ENCODE results near the gene ADARB1.

Gene ADARB1

DNA sequence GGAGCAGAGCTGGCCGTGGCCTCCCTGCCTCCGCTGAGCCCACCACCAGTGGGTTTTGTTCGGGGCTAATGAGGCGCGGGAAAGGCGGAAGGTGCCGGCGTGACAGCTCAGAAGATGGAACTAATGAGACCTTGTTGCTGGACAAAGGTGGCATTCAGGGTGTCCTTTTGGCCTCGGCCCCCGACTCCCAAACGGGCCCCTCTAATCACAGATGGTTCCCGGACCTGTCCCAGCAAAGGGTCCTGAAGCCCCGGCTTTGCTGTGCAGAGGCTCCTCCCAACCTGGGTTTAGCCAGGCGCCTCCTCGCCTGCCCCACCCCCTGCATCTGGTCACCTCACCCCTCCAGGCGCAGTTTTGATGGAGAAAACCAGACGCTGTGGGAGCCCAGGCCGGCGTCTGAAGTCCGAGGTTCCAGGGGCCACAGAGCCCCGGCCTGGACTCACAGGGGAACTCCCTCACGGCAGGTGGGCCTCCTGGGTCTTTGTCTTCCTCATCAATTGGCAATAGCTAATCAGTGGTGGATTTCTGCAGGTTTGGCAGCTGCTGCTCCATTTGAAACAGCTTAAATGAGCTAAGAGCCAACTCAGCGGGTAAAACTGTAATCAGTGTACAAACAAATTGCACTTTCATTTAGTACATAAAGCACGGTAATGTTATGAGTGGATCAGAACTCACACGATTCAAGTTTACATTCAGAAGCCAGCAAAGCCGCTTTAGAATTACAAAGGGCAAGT, 44.3 kb upstream of the ADARB1 start:
- TF ChIP-seq, protein P1, sequence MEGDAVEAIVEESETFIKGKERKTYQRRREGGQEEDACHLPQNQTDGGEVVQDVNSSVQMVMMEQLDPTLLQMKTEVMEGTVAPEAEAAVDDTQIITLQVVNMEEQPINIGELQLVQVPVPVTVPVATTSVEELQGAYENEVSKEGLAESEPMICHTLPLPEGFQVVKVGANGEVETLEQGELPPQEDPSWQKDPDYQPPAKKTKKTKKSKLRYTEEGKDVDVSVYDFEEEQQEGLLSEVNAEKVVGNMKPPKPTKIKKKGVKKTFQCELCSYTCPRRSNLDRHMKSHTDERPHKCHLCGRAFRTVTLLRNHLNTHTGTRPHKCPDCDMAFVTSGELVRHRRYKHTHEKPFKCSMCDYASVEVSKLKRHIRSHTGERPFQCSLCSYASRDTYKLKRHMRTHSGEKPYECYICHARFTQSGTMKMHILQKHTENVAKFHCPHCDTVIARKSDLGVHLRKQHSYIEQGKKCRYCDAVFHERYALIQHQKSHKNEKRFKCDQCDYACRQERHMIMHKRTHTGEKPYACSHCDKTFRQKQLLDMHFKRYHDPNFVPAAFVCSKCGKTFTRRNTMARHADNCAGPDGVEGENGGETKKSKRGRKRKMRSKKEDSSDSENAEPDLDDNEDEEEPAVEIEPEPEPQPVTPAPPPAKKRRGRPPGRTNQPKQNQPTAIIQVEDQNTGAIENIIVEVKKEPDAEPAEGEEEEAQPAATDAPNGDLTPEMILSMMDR (IDR thresholded peaks at IDR 0.05; ENCODE audit: borderline replicate concordance, insufficient read depth, low read depth, low read length) = no peak
- no peak overlapping the region for H3K4me3 ChIP-seq (ENCODE audit: low read depth, low read length)

DNA sequence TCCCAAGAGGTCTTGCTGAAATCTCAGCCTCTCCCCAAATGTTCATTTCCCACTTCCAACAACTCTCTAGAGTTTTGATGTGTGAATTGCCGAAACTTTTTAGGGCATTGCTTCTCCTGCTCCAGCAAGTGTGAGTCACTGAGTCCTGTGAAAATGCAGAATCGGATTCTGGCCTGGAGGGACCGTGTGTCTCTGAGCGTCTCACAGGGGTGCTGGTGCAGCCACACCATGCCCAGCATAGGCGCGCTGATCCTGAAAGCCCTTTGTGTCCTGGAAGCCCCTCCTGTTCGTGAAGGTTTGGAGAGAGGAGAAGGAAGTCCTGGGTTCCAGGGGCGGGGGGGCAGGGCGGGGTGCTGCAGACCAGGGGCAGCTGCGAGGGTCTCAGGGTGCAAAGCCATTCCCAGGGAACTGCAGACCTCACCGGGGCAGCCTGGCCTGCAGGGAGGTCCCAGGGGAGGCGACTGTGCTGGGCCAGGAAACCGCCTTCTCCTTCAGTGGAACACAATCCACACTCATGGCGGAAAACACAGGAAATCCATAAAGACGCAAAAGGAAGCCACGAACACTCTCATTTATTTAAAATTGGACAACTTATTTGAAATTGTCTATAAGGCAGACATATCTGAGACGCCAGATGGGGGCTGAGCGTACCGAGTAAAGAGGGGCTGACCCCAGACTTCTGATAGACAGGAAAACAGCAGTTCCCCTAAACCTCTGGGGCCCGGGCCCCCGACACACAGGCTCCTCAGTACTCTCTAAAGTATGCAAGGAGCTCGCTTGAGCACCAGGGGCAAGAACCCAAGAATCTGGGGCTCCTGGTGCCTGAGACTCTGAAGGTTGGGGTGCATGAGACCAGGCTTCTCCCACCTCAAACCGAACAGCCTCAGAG, 43.5 kb upstream of the ADARB1 start:
- no peak overlapping the region for H3K4me3 ChIP-seq (ENCODE audit: low read depth, low read length)
- TF ChIP-seq, protein P1 (IDR thresholded peaks at IDR 0.05; ENCODE audit: borderline replicate concordance, insufficient read depth, low read depth, low read length) = no peak

DNA sequence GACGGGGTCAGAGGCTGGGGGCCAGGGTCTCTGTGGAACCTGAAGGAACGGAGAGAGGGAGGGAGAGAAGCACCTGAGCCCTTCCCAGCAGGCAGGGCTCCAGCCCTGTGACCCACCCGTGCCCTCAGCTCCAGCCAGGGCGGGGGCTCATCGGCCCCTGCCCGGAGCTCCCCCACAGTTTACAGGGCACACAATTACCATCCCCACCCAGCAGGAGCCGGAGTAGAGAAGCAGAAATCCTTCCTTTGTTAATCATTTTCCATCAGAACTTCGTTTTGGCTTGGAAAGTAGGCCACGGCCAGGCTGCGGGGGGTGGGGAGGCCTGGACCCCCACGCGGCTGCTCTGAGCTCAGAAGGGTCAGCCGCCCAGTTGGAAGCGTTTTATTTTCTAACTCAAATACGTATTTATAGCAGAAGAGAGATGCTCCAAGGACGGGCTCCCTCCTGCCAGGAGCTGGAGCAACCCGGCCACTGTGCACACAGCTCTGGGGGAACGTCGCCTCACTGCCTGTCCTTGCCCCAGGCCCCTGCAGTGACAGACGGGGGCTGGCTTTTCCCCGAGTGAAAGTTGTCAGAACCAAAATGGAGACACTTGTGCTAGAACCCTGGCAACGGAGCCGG, 42.7 kb upstream of the ADARB1 start:
- TF ChIP-seq, protein P1 (IDR thresholded peaks at IDR 0.05; ENCODE audit: borderline replicate concordance, insufficient read depth, low read depth, low read length) = no peak
- H3K4me3 ChIP-seq (ENCODE audit: low read depth, low read length) = no peak overlapping the region

DNA sequence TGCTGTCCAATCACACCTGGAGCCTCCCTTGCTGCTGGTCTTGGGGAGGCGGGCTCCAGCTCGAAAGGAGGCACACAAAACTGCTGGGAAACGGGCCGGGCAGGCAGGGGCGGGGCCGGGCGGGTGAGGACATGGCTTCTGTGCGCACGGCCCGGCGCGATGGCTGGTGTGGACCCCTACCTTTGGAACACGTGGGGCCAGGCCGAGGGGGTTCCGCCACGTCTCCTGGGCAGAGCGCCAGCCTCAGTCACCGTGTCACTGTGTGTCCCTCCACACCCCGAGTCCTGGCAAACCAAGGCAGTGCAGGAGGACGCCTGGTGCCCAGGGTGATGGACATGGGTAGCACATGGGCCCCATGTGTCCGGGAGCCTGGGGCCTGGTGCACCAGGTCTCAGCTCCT, 42.0 kb upstream of the ADARB1 start:
- H3K4me3 ChIP-seq (ENCODE audit: low read depth, low read length) = no peak overlapping the region
- TF ChIP-seq, protein P1 (IDR thresholded peaks at IDR 0.05; ENCODE audit: borderline replicate concordance, insufficient read depth, low read depth, low read length) = no peak

DNA sequence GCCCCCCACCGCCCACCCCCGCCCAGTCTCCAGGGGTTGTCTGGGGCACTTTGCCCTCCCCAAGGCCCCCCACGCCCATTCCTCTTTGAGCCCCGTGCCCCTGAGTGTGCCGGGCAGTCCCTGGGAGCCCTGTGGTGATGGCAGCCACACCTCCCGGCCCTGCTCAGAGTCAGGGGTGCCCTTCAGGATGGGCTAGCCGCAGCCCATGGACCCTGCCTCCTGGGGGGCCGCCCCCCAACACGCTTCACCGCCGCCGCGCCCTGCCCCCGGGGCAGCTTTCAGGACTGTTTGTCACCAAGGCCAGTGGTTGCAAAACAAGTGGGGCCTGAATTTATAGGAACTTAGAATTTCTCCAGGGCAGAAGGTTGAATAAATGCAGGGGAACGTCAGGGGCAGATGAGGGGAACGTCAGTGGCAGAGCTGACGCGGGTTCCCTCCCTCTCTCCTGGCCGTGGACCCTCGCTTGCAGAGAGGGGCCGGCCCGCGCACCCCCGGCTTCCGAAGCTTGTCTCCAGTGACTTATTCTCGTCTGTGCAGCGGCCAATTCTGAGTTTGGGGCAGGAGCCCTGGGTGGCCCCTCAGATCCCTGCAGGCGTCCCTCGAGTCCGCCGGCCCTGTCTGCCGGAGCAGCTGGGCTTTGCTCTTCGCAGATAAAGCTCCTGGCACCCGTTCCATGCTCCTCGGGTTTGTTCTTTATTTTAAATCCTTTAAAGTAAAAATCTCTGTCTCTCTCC, 41.2 kb upstream of the ADARB1 start:
- TF ChIP-seq, protein P1 (IDR thresholded peaks at IDR 0.05; ENCODE audit: borderline replicate concordance, insufficient read depth, low read depth, low read length) = no peak
- H3K4me3 ChIP-seq (ENCODE audit: low read depth, low read length) = no peak overlapping the region

DNA sequence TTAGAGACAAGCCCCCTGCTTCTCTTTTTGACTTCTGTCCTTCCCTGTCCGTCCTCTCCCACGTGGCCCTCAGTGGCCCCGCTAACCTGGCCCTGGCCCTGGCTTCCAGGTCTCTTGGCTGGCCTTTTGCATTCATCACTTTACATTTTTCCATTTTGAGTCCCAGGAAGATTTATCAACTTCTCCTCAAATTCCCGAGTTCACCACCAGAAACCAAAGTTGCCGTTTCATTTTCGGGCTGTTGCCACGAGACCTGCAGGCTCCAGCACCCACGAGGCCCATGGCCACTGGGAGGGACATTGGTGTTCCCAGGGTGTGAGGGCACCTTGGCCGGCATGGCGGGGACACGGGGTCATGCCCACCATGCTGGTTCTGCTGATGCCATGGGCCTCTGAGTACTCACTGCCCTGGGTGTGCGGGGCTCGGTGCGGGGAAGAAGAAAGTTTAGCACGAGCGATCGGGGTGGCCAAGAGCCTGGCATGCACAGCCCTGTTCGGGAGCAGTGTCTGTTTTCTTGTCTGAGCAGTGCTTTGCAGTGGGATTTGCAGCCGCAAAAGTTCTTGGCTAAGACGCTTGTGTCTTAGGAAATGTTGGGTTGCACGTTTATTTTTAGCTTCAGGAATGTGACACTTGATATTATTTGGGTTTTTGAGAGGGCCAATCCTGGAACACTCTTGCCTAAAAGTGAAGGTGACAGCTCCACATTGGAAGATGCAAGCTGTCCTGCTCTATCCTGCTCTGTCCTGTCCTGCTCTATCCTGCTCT, 40.4 kb upstream of the ADARB1 start:
- H3K4me3 ChIP-seq (ENCODE audit: low read depth, low read length) = no peak overlapping the region

More for the DNA sequence above, 40.4 kb upstream of the ADARB1 start:
- TF ChIP-seq, protein P1 (IDR thresholded peaks at IDR 0.05; ENCODE audit: borderline replicate concordance, insufficient read depth, low read depth, low read length) = no peak

Measured in GM12875 (cell line).